Keratinocyte (primary cell): ENCODE measurements around the gene OTUD7B.
"Not testable (repeated sequence)": the region's sequence is repeated elsewhere in the genome, so short reads cannot be mapped to it uniquely, and the experiment has no call there.

Experiments used
- EZH2 ChIP-seq: IDR thresholded peaks from one replicate; pipeline ENCODE4 v1.6.1; 2012; ENCODE audit warnings: inconsistent platforms, mild to moderate bottlenecking, low read length, moderate library complexity
- TF ChIP-seq, protein P1 (sequence below), 3 experiments: IDR thresholded peaks in 1 of 3; conservative IDR thresholded peaks in 1 of 3; optimal IDR thresholded peaks in 1 of 3; 2 replicates in 2 of 3; 3 replicates in 1 of 3; pipeline versions ENCODE3 to v1.5.1; 2011; ENCODE audit warnings: low read length in 3 of 3, mild to moderate bottlenecking in 3 of 3, moderate library complexity in 2 of 3, control low read depth in 1 of 3, inconsistent platforms in 1 of 3; ENCODE audit not compliant: insufficient read depth in 2 of 3; ENCODE audit errors: extremely low read depth in 1 of 3

DNA sequence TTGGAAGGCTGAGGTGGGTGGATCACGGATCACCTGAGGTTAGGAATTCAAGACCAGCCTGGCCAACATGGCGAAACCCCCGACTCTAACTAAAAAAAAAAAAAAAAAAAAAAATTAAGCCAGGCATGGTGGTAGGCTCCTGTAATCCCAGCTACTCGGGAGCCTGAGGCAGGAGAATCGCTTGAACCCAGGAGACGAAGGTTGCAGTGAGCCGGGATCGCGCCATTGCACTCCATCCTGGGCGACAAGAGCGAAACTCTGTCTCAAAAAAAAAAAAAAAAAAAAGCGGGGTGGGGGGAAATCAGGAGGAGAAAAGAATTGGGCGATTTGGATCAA, 71.9 kb downstream of the OTUD7B start:
- TF ChIP-seq, protein P1, sequence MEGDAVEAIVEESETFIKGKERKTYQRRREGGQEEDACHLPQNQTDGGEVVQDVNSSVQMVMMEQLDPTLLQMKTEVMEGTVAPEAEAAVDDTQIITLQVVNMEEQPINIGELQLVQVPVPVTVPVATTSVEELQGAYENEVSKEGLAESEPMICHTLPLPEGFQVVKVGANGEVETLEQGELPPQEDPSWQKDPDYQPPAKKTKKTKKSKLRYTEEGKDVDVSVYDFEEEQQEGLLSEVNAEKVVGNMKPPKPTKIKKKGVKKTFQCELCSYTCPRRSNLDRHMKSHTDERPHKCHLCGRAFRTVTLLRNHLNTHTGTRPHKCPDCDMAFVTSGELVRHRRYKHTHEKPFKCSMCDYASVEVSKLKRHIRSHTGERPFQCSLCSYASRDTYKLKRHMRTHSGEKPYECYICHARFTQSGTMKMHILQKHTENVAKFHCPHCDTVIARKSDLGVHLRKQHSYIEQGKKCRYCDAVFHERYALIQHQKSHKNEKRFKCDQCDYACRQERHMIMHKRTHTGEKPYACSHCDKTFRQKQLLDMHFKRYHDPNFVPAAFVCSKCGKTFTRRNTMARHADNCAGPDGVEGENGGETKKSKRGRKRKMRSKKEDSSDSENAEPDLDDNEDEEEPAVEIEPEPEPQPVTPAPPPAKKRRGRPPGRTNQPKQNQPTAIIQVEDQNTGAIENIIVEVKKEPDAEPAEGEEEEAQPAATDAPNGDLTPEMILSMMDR (optimal IDR thresholded peaks at IDR 0.05 in 1 of 3, IDR thresholded peaks at IDR 0.05 in 1 of 3, conservative IDR thresholded peaks at IDR 0.05 in 1 of 3; ENCODE audit: extremely low read depth in 1 of 3, insufficient read depth in 2 of 3, low read length in 3 of 3) = not testable (repeated sequence)
- not testable (repeated sequence) for TF ChIP-seq EZH2
